ENCODE results near the gene EMILIN3.

The EMILIN3 gene

GRCh38 chr20:41392871-41393704 lies 26.5 kb upstream of the EMILIN3 start:
- Histone ChIP-seq H3K4me1 (ENCODE audit: control insufficient read depth in 5 of 5, insufficient read depth in 5 of 5, low read length in 5 of 5) (peaks cover 11 to 20% (median 17%) of the 10 kb centered on the region in 5 donors), H3K4me3 (ENCODE audit: low read depth in 1 of 5, low read length in 5 of 5) (no peak overlapping the region), H3K36me3 (ENCODE audit: control insufficient read depth in 5 of 5, insufficient read depth in 5 of 5, low read length in 5 of 5) (no peaks in the 10 kb centered on the region), H3K9me3 (ENCODE audit: control insufficient read depth in 5 of 5, low read length in 5 of 5) (no peaks in the 10 kb centered on the region), H3K27ac (ENCODE audit: low read depth, low read length) (no peak overlapping the region), H3K9ac (ENCODE audit: low read length in 5 of 5) (peak overlapping the region in 2 of 5 donors; percentile 13 to 23), H3K27me3 (ENCODE audit: control insufficient read depth in 5 of 5, insufficient read depth in 4 of 5, low read length in 5 of 5) (no peaks in the 10 kb centered on the region)

DNA sequence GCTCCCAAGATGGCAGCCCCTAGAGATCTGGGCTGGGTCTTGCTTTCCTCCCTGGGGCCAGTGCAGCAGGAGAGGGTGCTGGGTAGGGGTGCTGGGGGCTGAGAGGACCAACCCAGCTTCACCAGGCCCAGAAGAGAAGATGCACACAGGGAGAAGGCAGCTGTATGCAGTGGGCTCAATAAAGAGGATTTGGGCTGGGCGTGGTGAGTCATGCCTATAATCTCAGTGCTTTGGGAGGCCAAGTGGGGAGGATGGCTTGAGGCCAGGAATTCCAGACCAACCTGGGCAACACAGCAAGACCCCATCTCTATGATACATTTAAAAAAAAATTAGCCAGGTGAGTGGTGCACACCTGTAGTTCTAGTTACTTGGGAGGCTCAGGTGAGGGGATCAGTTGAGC lies 25.7 kb upstream of the EMILIN3 start:
- H3K4me3 ChIP-seq (ENCODE audit: low read depth in 1 of 5, low read length in 5 of 5) = no peak overlapping the region
- H3K9ac ChIP-seq (ENCODE audit: low read length in 5 of 5) = no peak overlapping the region
- no peaks in the 10 kb centered on the region for H3K36me3 ChIP-seq (ENCODE audit: control insufficient read depth in 5 of 5, insufficient read depth in 5 of 5, low read length in 5 of 5)
- no peak overlapping the region for H3K27ac ChIP-seq (ENCODE audit: low read depth, low read length)
- H3K27me3 ChIP-seq (ENCODE audit: control insufficient read depth in 5 of 5, insufficient read depth in 4 of 5, low read length in 5 of 5) = no peaks in the 10 kb centered on the region
- H3K9me3 ChIP-seq (ENCODE audit: control insufficient read depth in 5 of 5, low read length in 5 of 5) = no peaks in the 10 kb centered on the region
- H3K4me1 ChIP-seq (ENCODE audit: control insufficient read depth in 5 of 5, insufficient read depth in 5 of 5, low read length in 5 of 5) = peaks cover 13 to 24% (median 21%) of the 10 kb centered on the region in 5 donors

GRCh38 chr20:41391587-41392001 lies 25.0 kb upstream of the EMILIN3 start:
- Histone ChIP-seq H3K27ac (ENCODE audit: low read depth, low read length) (no peak overlapping the region), H3K9ac (ENCODE audit: low read length in 5 of 5) (no peak overlapping the region), H3K36me3 (ENCODE audit: control insufficient read depth in 5 of 5, insufficient read depth in 5 of 5, low read length in 5 of 5) (no peaks in the 10 kb centered on the region), H3K27me3 (ENCODE audit: control insufficient read depth in 5 of 5, insufficient read depth in 4 of 5, low read length in 5 of 5) (no peaks in the 10 kb centered on the region), H3K9me3 (ENCODE audit: control insufficient read depth in 5 of 5, low read length in 5 of 5) (no peaks in the 10 kb centered on the region), H3K4me1 (ENCODE audit: control insufficient read depth in 5 of 5, insufficient read depth in 5 of 5, low read length in 5 of 5) (peaks cover 13 to 31% (median 28%) of the 10 kb centered on the region in 5 donors), H3K4me3 (ENCODE audit: low read depth in 1 of 5, low read length in 5 of 5) (no peak overlapping the region)

DNA sequence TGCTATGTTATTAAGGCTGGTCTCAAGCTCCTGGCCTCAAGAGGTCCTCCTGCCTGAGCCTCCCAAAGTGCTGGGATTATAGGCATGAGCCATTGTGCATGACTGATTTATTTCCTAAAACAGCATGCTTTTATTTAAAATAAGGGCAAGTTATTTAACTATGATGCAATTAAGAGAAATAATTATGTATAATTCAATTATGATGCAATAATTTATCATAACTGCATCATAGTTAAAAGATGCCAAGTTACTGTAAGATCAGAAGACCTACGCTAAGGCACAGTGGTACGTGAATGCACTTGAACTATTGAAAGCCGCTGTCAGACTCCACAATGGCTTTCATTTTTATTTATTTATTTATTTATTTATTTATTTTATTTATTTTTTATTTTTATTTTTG lies 24.3 kb upstream of the EMILIN3 start:
- Histone ChIP-seq H3K4me1 (ENCODE audit: control insufficient read depth in 5 of 5, insufficient read depth in 5 of 5, low read length in 5 of 5) (peaks cover 13 to 34% (median 28%) of the 10 kb centered on the region in 5 donors), H3K9me3 (ENCODE audit: control insufficient read depth in 5 of 5, low read length in 5 of 5) (no peaks in the 10 kb centered on the region)

DNA sequence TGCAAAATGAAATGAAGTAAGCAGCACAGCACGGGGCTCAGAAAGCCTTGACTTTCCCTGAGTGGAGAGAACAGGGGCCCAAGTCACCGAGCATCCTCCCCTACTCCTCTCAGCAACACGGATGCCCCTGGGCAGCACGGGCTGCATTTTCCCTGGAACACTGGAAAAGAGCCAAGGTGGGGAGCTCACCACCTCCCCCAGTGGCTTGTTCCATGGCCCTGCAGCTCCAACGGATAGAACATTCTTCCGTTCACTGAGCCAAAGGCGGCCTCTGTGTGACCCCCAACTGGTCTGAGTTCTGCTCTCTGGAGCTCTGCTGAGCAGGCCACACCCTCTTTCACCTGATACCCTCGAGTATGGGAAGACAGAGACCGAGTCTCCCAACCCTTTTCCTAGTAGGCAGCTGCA lies 20.8 kb upstream of the EMILIN3 start:
- H3K36me3 ChIP-seq (ENCODE audit: control insufficient read depth in 5 of 5, insufficient read depth in 5 of 5, low read length in 5 of 5) = no peaks in the 10 kb centered on the region
- no peaks in the 10 kb centered on the region for H3K9me3 ChIP-seq (ENCODE audit: control insufficient read depth in 5 of 5, low read length in 5 of 5)
- no peak overlapping the region for H3K4me3 ChIP-seq (ENCODE audit: low read depth in 1 of 5, low read length in 5 of 5)
- H3K4me1 ChIP-seq (ENCODE audit: control insufficient read depth in 5 of 5, insufficient read depth in 5 of 5, low read length in 5 of 5) = peaks cover 2 to 17% (median 15%) of the 10 kb centered on the region in 5 donors
- no peak overlapping the region for H3K27ac ChIP-seq (ENCODE audit: low read depth, low read length)
- H3K9ac ChIP-seq (ENCODE audit: low read length in 5 of 5) = no peak overlapping the region
- peaks cover 0 to 3% (median 0%) of the 10 kb centered on the region in 5 donors for H3K27me3 ChIP-seq (ENCODE audit: control insufficient read depth in 5 of 5, insufficient read depth in 4 of 5, low read length in 5 of 5)

More for the DNA sequence above, 24.3 kb upstream of the EMILIN3 start:
- H3K27ac ChIP-seq (ENCODE audit: low read depth, low read length) = no peak overlapping the region
- H3K9ac ChIP-seq (ENCODE audit: low read length in 5 of 5) = no peak overlapping the region
- H3K36me3 ChIP-seq (ENCODE audit: control insufficient read depth in 5 of 5, insufficient read depth in 5 of 5, low read length in 5 of 5) = no peaks in the 10 kb centered on the region
- H3K4me3 ChIP-seq (ENCODE audit: low read depth in 1 of 5, low read length in 5 of 5) = no peak overlapping the region
- peaks cover 0 to 2% (median 0%) of the 10 kb centered on the region in 5 donors for H3K27me3 ChIP-seq (ENCODE audit: control insufficient read depth in 5 of 5, insufficient read depth in 4 of 5, low read length in 5 of 5)

GRCh38 chr20:41386502-41387427 lies 20.1 kb upstream of the EMILIN3 start:
- H3K4me1 ChIP-seq (ENCODE audit: control insufficient read depth in 5 of 5, insufficient read depth in 5 of 5, low read length in 5 of 5) = peaks cover 2 to 18% (median 14%) of the 10 kb centered on the region in 5 donors
- no peak overlapping the region for H3K9ac ChIP-seq (ENCODE audit: low read length in 5 of 5)
- H3K36me3 ChIP-seq (ENCODE audit: control insufficient read depth in 5 of 5, insufficient read depth in 5 of 5, low read length in 5 of 5) = no peaks in the 10 kb centered on the region
- H3K27ac ChIP-seq (ENCODE audit: low read depth, low read length) = no peak overlapping the region
- no peaks in the 10 kb centered on the region for H3K9me3 ChIP-seq (ENCODE audit: control insufficient read depth in 5 of 5, low read length in 5 of 5)
- H3K4me3 ChIP-seq (ENCODE audit: low read depth in 1 of 5, low read length in 5 of 5) = no peak overlapping the region
- peaks cover 0 to 3% (median 0%) of the 10 kb centered on the region in 5 donors for H3K27me3 ChIP-seq (ENCODE audit: control insufficient read depth in 5 of 5, insufficient read depth in 4 of 5, low read length in 5 of 5)

DNA sequence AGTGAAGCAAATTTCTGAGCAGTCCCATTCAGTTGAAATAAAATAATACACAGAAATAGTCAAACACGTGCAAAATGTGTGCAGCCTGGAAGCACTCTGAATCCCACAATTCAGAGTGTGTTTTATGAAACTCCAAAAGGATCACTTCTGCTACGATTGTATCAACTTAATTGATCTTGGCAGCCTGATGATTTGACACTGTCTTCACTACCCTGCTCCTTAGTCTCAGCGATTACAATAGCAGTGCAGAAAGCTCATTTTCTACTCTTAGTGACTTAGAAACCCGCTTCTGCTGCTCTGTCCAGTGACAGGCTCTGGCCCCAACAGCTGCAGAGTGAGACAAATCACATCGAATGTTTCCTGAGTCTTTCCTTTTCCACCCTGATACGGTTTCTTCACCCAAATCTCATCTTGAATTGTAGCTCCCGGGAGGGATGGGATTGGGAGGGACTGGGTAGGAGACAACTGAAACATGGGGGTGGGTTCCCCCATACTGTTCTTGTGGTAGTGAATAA lies 16.2 kb upstream of the EMILIN3 start:
- no peaks in the 10 kb centered on the region for H3K9me3 ChIP-seq (ENCODE audit: control insufficient read depth in 5 of 5, low read length in 5 of 5)
- H3K27me3 ChIP-seq (ENCODE audit: control insufficient read depth in 5 of 5, insufficient read depth in 4 of 5, low read length in 5 of 5) = peaks cover 0 to 6% (median 2%) of the 10 kb centered on the region in 5 donors
- H3K4me1 ChIP-seq (ENCODE audit: control insufficient read depth in 5 of 5, insufficient read depth in 5 of 5, low read length in 5 of 5) = peaks cover 2 to 18% (median 14%) of the 10 kb centered on the region in 5 donors
- H3K9ac ChIP-seq (ENCODE audit: low read length in 5 of 5) = no peak overlapping the region
- H3K36me3 ChIP-seq (ENCODE audit: control insufficient read depth in 5 of 5, insufficient read depth in 5 of 5, low read length in 5 of 5) = no peaks in the 10 kb centered on the region
- no peak overlapping the region for H3K27ac ChIP-seq (ENCODE audit: low read depth, low read length)
- H3K4me3 ChIP-seq (ENCODE audit: low read depth in 1 of 5, low read length in 5 of 5) = no peak overlapping the region

GRCh38 chr20:41380551-41381193 lies 14.1 kb upstream of the EMILIN3 start:
- Histone ChIP-seq H3K4me3 (ENCODE audit: low read depth in 1 of 5, low read length in 5 of 5) (no peak overlapping the region), H3K27ac (ENCODE audit: low read depth, low read length) (no peak overlapping the region), H3K4me1 (ENCODE audit: control insufficient read depth in 5 of 5, insufficient read depth in 5 of 5, low read length in 5 of 5) (peaks cover 0 to 10% (median 0%) of the 10 kb centered on the region in 5 donors), H3K27me3 (ENCODE audit: control insufficient read depth in 5 of 5, insufficient read depth in 4 of 5, low read length in 5 of 5) (peaks cover 0 to 8% (median 6%) of the 10 kb centered on the region in 5 donors), H3K36me3 (ENCODE audit: control insufficient read depth in 5 of 5, insufficient read depth in 5 of 5, low read length in 5 of 5) (no peaks in the 10 kb centered on the region), H3K9me3 (ENCODE audit: control insufficient read depth in 5 of 5, low read length in 5 of 5) (no peaks in the 10 kb centered on the region), H3K9ac (ENCODE audit: low read length in 5 of 5) (no peak overlapping the region)

- no peaks in the 10 kb centered on the region for H3K9me3 ChIP-seq (ENCODE audit: control insufficient read depth in 5 of 5, low read length in 5 of 5)
- no peak overlapping the region for H3K4me3 ChIP-seq (ENCODE audit: low read depth in 1 of 5, low read length in 5 of 5)
- peaks cover 0 to 10% (median 0%) of the 10 kb centered on the region in 5 donors for H3K4me1 ChIP-seq (ENCODE audit: control insufficient read depth in 5 of 5, insufficient read depth in 5 of 5, low read length in 5 of 5)
- H3K36me3 ChIP-seq (ENCODE audit: control insufficient read depth in 5 of 5, insufficient read depth in 5 of 5, low read length in 5 of 5) = no peaks in the 10 kb centered on the region
- no peak overlapping the region for H3K9ac ChIP-seq (ENCODE audit: low read length in 5 of 5)
- H3K27me3 ChIP-seq (ENCODE audit: control insufficient read depth in 5 of 5, insufficient read depth in 4 of 5, low read length in 5 of 5) = peaks cover 0 to 11% (median 9%) of the 10 kb centered on the region in 5 donors
- H3K27ac ChIP-seq (ENCODE audit: low read depth, low read length) = no peak overlapping the region
Observed at GRCh38 chr20:41379551-41379950, 12.9 kb upstream of the EMILIN3 start.

Data from subcutaneous abdominal adipose tissue (tissue), 5 donors.